HG03460 (cell line): ENCODE results near the gene CFAP221.

ENCODE experiments used
- ATAC-seq: cut with Tn5 transposase; IDR thresholded peaks from one replicate; pipeline ENCODE4 v1.9.1; 2021; ENCODE audit not compliant: unreplicated experiment

The CFAP221 gene

GRCh38 chr2:119679526-119679837, 135.2 kb downstream of the CFAP221 start:
- no peak for ATAC-seq

GRCh38 chr2:119679846-119680245, 135.6 kb downstream of the CFAP221 start:
- ATAC-seq = no peak

- ATAC-seq = no peak
These were observed 136.4 kb downstream of the CFAP221 start for GRCh38 chr2:119680457-119681202.

- ATAC-seq = no peak
These were observed 137.1 kb downstream of the CFAP221 start for GRCh38 chr2:119681203-119681867.

- ATAC-seq = no peak
These were observed 137.6 kb downstream of the CFAP221 start for GRCh38 chr2:119681868-119682220.

GRCh38 chr2:119682578-119682977, 138.3 kb downstream of the CFAP221 start:
- no peak for ATAC-seq

- no peak for ATAC-seq
These were observed 138.9 kb downstream of the CFAP221 start for GRCh38 chr2:119683074-119683712.

- ATAC-seq = no peak
These were observed 139.6 kb downstream of the CFAP221 start for GRCh38 chr2:119683713-119684443.

GRCh38 chr2:119684518-119684917, 140.3 kb downstream of the CFAP221 start:
- ATAC-seq = no peak

GRCh38 chr2:119688616-119689015, 144.4 kb downstream of the CFAP221 start:
- no peak for ATAC-seq

- no peak for ATAC-seq
These were observed 145.0 kb downstream of the CFAP221 start for GRCh38 chr2:119689218-119689617.

GRCh38 chr2:119691189-119691588, 146.9 kb downstream of the CFAP221 start:
- ATAC-seq = no peak

GRCh38 chr2:119691651-119692245, 147.5 kb downstream of the CFAP221 start:
- ATAC-seq = no peak

- no peak for ATAC-seq
These were observed 148.1 kb downstream of the CFAP221 start for GRCh38 chr2:119692310-119692709.

- no peak for ATAC-seq
These were observed 148.7 kb downstream of the CFAP221 start for GRCh38 chr2:119692954-119693353.

GRCh38 chr2:119693567-119693966, 149.3 kb downstream of the CFAP221 start:
- no peak for ATAC-seq

GRCh38 chr2:119693967-119694366, 149.7 kb downstream of the CFAP221 start:
- no peak for ATAC-seq

GRCh38 chr2:119694470-119694844, 150.2 kb downstream of the CFAP221 start:
- ATAC-seq = no peak

- ATAC-seq = no peak
These were observed 150.7 kb downstream of the CFAP221 start for GRCh38 chr2:119694845-119695521.

- ATAC-seq = no peak
These were observed 151.8 kb downstream of the CFAP221 start for GRCh38 chr2:119696005-119696404.
